Aortic smooth muscle cell (primary cell): Measurements from ENCODE around the gene HLA-DPB1. TPM values are rescaled to one million over a fixed set of nuclear protein-coding genes. Genes with fewer than 3 reads are reported as not detected.

Source experiments
- total RNA-seq: library from RNA; depleted of rRNA; stranded (reverse); fragments of >200 nt; gene quantifications from 2 replicates; pipeline ENCODE4 v1.2.3, GENCODE V29; 2014

HLA-DPB1 gene
- total RNA-seq: 14.3 and 20.3 TPM in 2 replicates

DNA sequence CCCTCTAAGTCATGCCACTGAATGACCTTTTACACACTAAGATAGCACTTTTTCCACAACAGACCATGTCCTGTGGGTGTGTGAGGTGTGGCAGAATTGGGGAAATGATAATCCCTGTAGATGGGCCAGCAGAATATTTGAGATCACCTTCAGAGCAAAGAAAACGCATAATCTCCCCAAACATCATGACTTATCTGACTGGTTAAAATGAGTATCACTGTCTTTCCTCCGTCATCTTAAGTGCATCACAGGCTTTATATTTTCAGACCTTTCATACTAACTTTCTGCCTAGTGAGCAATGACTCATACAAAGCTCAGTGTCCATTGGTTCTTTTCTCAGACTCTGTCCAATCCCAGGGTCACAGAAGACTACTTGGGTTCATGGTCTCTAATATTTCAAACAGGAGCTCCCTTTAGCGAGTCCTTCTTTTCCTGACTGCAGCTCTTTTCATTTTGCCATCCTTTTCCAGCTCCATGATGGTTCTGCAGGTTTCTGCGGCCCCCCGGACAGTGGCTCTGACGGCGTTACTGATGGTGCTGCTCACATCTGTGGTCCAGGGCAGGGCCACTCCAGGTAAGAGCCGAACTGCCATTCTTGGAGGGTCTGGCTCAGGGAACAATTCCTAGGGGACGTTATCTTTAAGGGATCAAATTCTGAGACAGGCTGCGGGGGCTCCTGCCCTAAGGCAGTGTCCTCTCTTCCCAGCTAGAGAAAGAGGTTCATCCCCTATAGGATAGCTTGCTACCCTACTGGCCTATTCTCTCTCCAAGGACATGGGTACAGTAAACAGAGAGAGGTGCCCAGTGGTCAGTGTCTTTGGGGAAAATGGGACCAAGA is at the start of gene HLA-DPB1:
Gene HLA-DPB1, plus strand, starts transcription at position 423 of the 838 bp plus-strand sequence. Its CDS starts 52 bp downstream, at position 475.

DNA sequence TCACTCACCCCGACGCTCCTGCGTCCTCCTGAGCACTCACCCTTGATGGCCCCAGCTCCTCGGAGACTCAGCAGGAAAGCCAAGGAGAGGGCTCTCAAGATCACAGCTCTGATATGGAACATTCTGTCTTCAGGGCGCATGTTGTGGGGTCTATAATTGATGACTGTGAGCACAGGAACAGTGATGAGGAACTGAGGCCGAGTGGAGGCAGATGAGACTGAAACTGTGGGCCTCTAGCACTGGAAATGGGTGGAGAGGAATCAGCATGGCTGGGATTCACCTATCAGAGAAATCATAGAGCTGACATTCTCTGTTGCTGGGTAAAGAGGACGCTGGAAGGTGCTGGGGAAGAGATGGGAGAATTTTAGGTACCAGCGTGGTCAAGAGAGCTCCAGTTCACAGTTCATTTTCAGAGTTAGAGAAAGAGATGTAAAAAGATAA is 2.3 kb upstream of the HLA-DPB1 start, which contains the start of gene HLA-DPA1:
Gene HLA-DPA1, minus strand, starts transcription at position 219 of the 441 bp plus-strand sequence.

Other genes starting within 250 kb of the HLA-DPB1 start
- gene TAP2, start 237.3 kb upstream of the HLA-DPB1 start, total RNA-seq: 21.3 and 21.8 TPM in 2 replicates
- gene PSMB8, start 231.9 kb upstream of the HLA-DPB1 start, total RNA-seq: 65.9 and 83.3 TPM in 2 replicates
- 35.9 and 41.0 TPM in 2 replicates for gene TAP1, start 222.3 kb upstream of the HLA-DPB1 start, total RNA-seq
- gene PSMB9, start 221.8 kb upstream of the HLA-DPB1 start, total RNA-seq: 18.5 and 23.4 TPM in 2 replicates
- 0.13 TPM in 1 of 2 replicates, not detected in the other for gene HLA-DMB, start 135.0 kb upstream of the HLA-DPB1 start, total RNA-seq
- gene HLA-DMA, start 122.9 kb upstream of the HLA-DPB1 start, total RNA-seq: 0.79 and 1.8 TPM in 2 replicates
- gene BRD2, start 107.4 kb upstream of the HLA-DPB1 start, total RNA-seq: 71.5 and 87.9 TPM in 2 replicates
- gene HLA-DOA, start 66.4 kb upstream of the HLA-DPB1 start, total RNA-seq: not detected in 2 replicates
- gene HLA-DPA1, start 2.3 kb upstream of the HLA-DPB1 start, total RNA-seq: 2.0 and 2.8 TPM in 2 replicates
- gene COL11A2, start 116.5 kb downstream of the HLA-DPB1 start, total RNA-seq: 0.12 and 0.13 TPM in 2 replicates
- 25.1 and 25.2 TPM in 2 replicates for gene RXRB, start 124.7 kb downstream of the HLA-DPB1 start, total RNA-seq
- gene SLC39A7, start 124.9 kb downstream of the HLA-DPB1 start, total RNA-seq: 170 and 210 TPM in 2 replicates
- gene HSD17B8, start 128.7 kb downstream of the HLA-DPB1 start, total RNA-seq: 8.6 and 12.6 TPM in 2 replicates
- gene RING1, start 132.5 kb downstream of the HLA-DPB1 start, total RNA-seq: 31.0 and 35.0 TPM in 2 replicates
- 45.0 and 52.2 TPM in 2 replicates for gene VPS52, start 195.9 kb downstream of the HLA-DPB1 start, total RNA-seq
- gene RPS18, start 196.1 kb downstream of the HLA-DPB1 start, total RNA-seq: 4,494 and 5,354 TPM in 2 replicates
- gene B3GALT4, start 201.1 kb downstream of the HLA-DPB1 start, total RNA-seq: 10.0 and 12.2 TPM in 2 replicates
- gene WDR46, start 213.2 kb downstream of the HLA-DPB1 start, total RNA-seq: 66.6 and 112 TPM in 2 replicates
- 38.6 and 53.1 TPM in 2 replicates for gene PFDN6, start 213.6 kb downstream of the HLA-DPB1 start, total RNA-seq
- gene RGL2, start 223.0 kb downstream of the HLA-DPB1 start, total RNA-seq: 27.7 and 33.5 TPM in 2 replicates
- gene TAPBP, start 238.1 kb downstream of the HLA-DPB1 start, total RNA-seq: 42.9 and 51.9 TPM in 2 replicates
- 22.2 and 23.8 TPM in 2 replicates for gene ZBTB22, start 241.8 kb downstream of the HLA-DPB1 start, total RNA-seq
- 56.1 and 61.8 TPM in 2 replicates for gene DAXX, start 247.0 kb downstream of the HLA-DPB1 start, total RNA-seq